ENCODE measurements around the gene CUL9. TPM values are rescaled to one million over a fixed set of nuclear protein-coding genes. Genes with fewer than 3 reads are reported as not detected.

Gene CUL9
- total RNA-seq, 2 experiments from 2014 or later: 32.9 to 37.0 TPM

DNA sequence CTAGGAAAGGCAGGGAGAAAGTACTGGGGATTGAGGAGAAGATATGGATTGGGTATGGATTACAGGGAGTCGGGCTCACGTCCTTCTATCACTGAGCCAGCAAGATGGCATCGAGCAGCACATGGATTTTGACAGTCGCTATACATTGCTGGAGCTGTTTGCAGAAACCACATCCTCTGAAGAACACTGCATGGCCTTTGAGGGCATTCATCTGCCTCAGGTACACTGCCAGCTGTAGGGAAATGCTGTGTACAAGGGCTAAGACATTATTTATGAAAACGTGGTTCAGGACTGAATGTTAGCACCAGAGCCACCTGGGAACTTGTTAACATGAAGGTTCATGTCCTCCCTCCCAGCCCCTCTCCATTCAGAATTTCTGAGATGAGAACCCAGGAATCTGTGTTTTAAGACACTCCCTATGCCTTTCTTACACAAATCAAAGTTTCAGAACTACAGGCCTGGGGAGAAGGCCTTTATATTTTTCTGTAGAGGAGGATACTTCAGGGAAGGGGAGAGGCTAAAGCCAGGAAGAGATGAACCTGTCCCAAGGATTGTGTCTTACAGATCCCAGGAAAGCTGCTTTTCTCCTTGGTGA is 3.5 kb downstream of the CUL9 start:
- Histone ChIP-seq H3K4me3 (ENCODE audit: low read depth, low read length, poor library complexity, severe bottlenecking) (no peak overlapping the region), H3K9me2 (ENCODE audit: insufficient read depth, low read length) (no peaks in the 10 kb centered on the region), H3K79me2 (ENCODE audit: insufficient read depth, low read depth, low read length) (no peaks in the 10 kb centered on the region), H2AFZ (ENCODE audit: low read length) (no peak overlapping the region), H3K36me3 (ENCODE audit: insufficient read depth, low read length) (peaks cover 19% of the 10 kb centered on the region), H3K4me2 (ENCODE audit: low read length) (no peak overlapping the region), H3K4me1 (ENCODE audit: insufficient read depth, low read length, poor library complexity, severe bottlenecking) (peaks cover 23% of the 10 kb centered on the region), H3K27ac (ENCODE audit: low read depth, low read length, poor library complexity, severe bottlenecking) (no peak overlapping the region), H4K20me1 (ENCODE audit: insufficient read depth, low read length) (no peaks in the 10 kb centered on the region), H3K9me3 (ENCODE audit: low read length) (no peaks in the 10 kb centered on the region)
- TF ChIP-seq, protein P1, sequence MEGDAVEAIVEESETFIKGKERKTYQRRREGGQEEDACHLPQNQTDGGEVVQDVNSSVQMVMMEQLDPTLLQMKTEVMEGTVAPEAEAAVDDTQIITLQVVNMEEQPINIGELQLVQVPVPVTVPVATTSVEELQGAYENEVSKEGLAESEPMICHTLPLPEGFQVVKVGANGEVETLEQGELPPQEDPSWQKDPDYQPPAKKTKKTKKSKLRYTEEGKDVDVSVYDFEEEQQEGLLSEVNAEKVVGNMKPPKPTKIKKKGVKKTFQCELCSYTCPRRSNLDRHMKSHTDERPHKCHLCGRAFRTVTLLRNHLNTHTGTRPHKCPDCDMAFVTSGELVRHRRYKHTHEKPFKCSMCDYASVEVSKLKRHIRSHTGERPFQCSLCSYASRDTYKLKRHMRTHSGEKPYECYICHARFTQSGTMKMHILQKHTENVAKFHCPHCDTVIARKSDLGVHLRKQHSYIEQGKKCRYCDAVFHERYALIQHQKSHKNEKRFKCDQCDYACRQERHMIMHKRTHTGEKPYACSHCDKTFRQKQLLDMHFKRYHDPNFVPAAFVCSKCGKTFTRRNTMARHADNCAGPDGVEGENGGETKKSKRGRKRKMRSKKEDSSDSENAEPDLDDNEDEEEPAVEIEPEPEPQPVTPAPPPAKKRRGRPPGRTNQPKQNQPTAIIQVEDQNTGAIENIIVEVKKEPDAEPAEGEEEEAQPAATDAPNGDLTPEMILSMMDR (conservative IDR thresholded peaks at IDR 0.05; ENCODE audit: low read length): no peak
- no peak for TF ChIP-seq EZH2phosphoT487 (IDR thresholded peaks at IDR 0.05; ENCODE audit: borderline replicate concordance, low read depth, low read length)
- intact Hi-C loops (cut with micrococcal nuclease; ENCODE audit: unreplicated experiment): no loop called here
- BruUV-seq (replicated peaks): no TSS peak
- ChIA-PET CTCF (ENCODE audit: unreplicated experiment) (no interaction called here), POLR2A (interaction anchor here (1.0 kb wide), 1 partner anchor 11 kb away, joined by 3 read pairs; no protein-coding TSS in a partner anchor)
- DNase-seq (ENCODE audit: low spot score): no peak

DNA sequence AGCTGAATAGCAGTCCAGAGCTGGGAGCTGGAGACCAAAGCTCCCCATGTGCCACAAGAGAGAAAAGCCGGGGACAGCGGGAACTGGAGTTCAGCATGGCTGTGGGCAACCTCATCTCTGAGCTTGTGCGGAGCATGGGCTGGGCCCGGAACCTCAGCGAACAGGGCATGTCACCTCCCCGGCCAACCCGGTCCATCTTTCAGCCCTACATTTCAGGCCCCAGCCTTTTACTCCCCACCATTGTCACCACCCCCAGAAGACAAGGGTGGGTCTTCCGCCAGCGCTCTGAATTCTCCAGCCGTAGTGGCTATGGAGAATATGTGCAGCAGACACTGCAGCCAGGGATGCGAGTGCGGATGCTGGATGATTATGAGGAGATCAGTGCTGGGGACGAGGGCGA is 4.0 kb downstream of the CUL9 start:
- no peak overlapping the region for H2AFZ ChIP-seq (ENCODE audit: low read length)
- no peaks in the 10 kb centered on the region for H3K9me2 ChIP-seq (ENCODE audit: insufficient read depth, low read length)
- DNase-seq (ENCODE audit: low spot score): no peak
- H3K4me1 ChIP-seq (ENCODE audit: insufficient read depth, low read length, poor library complexity, severe bottlenecking): peaks cover 22% of the 10 kb centered on the region
- H3K9me3 ChIP-seq (ENCODE audit: low read length): no peaks in the 10 kb centered on the region
- no peaks in the 10 kb centered on the region for H3K79me2 ChIP-seq (ENCODE audit: insufficient read depth, low read depth, low read length)
- no TSS peak for BruUV-seq (replicated peaks)
- TF ChIP-seq, protein P1 (conservative IDR thresholded peaks at IDR 0.05; ENCODE audit: low read length): no peak
- TF ChIP-seq EZH2phosphoT487 (IDR thresholded peaks at IDR 0.05; ENCODE audit: borderline replicate concordance, low read depth, low read length): no peak
- intact Hi-C loops (cut with micrococcal nuclease; ENCODE audit: unreplicated experiment): no loop called here
- no peak overlapping the region for H3K4me3 ChIP-seq (ENCODE audit: low read depth, low read length, poor library complexity, severe bottlenecking)
- H3K36me3 ChIP-seq (ENCODE audit: insufficient read depth, low read length): peaks cover 19% of the 10 kb centered on the region
- POLR2A ChIA-PET: interaction anchor here (1.0 kb wide), 1 partner anchor 11 kb away, joined by 3 read pairs; no protein-coding TSS in a partner anchor
- no peaks in the 10 kb centered on the region for H4K20me1 ChIP-seq (ENCODE audit: insufficient read depth, low read length)
- no peak overlapping the region for H3K4me2 ChIP-seq (ENCODE audit: low read length)
- H3K27ac ChIP-seq (ENCODE audit: low read depth, low read length, poor library complexity, severe bottlenecking): no peak overlapping the region
- CTCF ChIA-PET (ENCODE audit: unreplicated experiment): no interaction called here

DNA sequence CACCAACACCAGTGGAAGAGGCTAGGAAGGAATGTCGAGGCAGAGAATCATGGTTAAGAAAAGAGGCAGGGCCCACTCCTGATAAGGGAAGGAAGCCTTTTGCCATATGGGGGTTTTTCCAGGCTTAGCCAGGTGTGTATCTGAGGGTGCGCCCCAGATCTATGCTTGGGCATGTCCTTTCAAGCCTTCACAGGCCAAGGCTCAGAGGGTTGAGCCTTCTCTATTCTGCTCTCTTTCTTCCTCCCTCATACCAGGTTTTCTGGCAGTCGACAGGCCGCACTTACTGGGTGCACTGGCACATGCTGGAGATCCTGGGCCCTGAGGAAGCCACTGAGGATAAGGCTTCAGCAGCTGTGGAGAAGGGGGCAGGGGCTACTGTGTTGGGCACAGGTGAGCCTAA is 4.7 kb downstream of the CUL9 start:
- POLR2A ChIA-PET: no interaction called here
- H3K27ac ChIP-seq (ENCODE audit: low read depth, low read length, poor library complexity, severe bottlenecking): no peak overlapping the region
- DNase-seq (ENCODE audit: low spot score): no peak
- no TSS peak for BruUV-seq (replicated peaks)
- H4K20me1 ChIP-seq (ENCODE audit: insufficient read depth, low read length): no peaks in the 10 kb centered on the region
- H3K36me3 ChIP-seq (ENCODE audit: insufficient read depth, low read length): peaks cover 19% of the 10 kb centered on the region
- no peak overlapping the region for H3K4me3 ChIP-seq (ENCODE audit: low read depth, low read length, poor library complexity, severe bottlenecking)
- H3K9me3 ChIP-seq (ENCODE audit: low read length): no peaks in the 10 kb centered on the region
- CTCF ChIA-PET (ENCODE audit: unreplicated experiment): no interaction called here
- peaks cover 15% of the 10 kb centered on the region for H3K4me1 ChIP-seq (ENCODE audit: insufficient read depth, low read length, poor library complexity, severe bottlenecking)
- intact Hi-C loops (cut with micrococcal nuclease; ENCODE audit: unreplicated experiment): no loop called here
- H3K9me2 ChIP-seq (ENCODE audit: insufficient read depth, low read length): no peaks in the 10 kb centered on the region
- no peak overlapping the region for H2AFZ ChIP-seq (ENCODE audit: low read length)
- H3K4me2 ChIP-seq (ENCODE audit: low read length): no peak overlapping the region
- H3K79me2 ChIP-seq (ENCODE audit: insufficient read depth, low read depth, low read length): no peaks in the 10 kb centered on the region
- TF ChIP-seq EZH2phosphoT487 (IDR thresholded peaks at IDR 0.05; ENCODE audit: borderline replicate concordance, low read depth, low read length): no peak
- TF ChIP-seq, protein P1 (conservative IDR thresholded peaks at IDR 0.05; ENCODE audit: low read length): no peak
